ENCODE data around the gene MTMR12. TPM values are rescaled to one million over a fixed set of nuclear protein-coding genes. Genes with fewer than 3 reads are reported as not detected.
"Not testable (repeated sequence)": the region's sequence is repeated elsewhere in the genome, so short reads cannot be mapped to it uniquely, and the experiment has no call there.

The MTMR12 gene
- total RNA-seq, 1 experiment from 2014 or later, result 12.1 TPM

DNA sequence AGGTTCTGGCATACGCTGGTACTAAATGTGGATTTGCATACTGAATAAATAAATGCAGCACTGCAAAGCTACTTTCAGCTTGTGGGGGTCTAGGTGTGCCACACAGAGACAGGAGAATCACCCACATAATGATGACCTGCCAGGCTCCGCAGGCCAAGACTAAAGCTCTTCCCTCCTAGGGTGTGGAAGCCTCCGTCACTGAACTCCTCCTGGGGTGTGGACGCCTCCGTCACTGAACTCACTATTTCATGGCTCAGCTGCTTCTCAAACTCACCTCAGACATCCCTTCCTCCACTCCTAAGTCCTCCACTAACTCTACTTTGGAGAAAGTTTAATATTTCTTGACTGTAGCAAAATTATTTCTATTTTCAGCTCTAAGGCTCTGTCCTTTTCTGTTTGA, 73.4 kb downstream of the MTMR12 start:
- H3K36me3 ChIP-seq, result peaks cover 53% of the 10 kb centered on the region
- no peaks in the 10 kb centered on the region for H3K27me3 ChIP-seq
- H3K9me3 ChIP-seq, result no peaks in the 10 kb centered on the region
- DNase-seq, result no peak
- H3K4me3 ChIP-seq, result no peak overlapping the region

DNA sequence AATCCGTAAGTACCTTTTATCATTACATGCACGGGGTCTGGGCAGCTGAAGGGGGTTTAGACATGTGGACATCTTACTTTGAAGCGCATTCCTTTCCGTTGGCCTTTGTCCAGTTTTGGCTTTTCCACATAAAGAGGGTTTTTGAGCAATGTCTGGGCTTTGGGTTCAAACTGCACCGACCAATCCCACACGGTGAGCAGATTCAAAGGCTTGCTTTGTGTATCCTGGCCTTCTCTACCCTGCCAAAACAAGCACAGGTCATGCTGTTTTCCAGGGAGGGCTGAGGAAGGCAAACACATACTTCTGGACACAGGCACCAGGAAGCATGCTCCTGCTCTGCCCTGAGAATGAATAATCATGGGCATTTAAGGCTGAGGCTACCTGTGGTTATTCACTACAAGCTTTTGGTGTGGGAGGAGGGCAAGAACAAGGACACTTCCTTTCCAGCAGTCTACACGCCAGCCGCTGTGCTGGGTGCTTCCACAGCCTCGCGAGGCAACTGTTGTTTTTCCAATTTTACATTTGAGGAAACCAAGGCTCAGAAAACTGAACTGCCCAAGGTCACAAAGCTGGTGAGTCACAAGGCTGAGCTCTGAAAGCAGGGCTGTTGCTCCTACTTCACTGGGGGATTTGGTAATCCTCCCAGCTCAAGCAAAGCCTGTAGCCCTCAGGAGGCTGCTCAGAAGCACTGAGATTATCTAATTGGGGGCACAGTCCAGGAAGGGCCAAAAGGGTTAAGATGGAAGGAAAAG, 78.9 kb downstream of the MTMR12 start:
- peaks cover 48% of the 10 kb centered on the region for H3K36me3 ChIP-seq
- no peaks in the 10 kb centered on the region for H3K9me3 ChIP-seq
- no peaks in the 10 kb centered on the region for H3K27me3 ChIP-seq
- peak; percentile 17 for DNase-seq
- no peak overlapping the region for H3K4me3 ChIP-seq

DNA sequence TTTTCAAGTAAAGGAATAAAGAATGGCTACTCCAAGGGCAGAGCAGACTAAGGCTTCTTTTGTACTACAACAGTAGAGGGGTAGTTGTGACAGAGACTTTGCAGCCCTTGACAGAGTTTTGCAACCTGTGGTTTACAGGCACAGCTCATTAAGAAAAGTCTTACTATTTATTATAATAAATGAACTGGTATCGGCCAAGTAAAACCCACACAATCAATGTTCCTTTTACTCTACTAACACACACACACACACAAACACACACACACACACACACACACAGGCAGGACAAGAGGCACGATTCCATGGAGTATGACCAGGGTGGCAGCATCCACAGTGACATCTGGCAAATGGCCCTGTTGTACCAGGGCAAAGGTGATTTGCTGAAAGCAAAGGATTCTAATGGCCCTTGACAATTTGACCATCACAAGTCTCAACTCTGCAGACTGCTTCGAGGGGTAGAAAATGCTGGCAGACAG, 79.5 kb downstream of the MTMR12 start:
- Histone ChIP-seq H3K9me3 (no peaks in the 10 kb centered on the region), H3K27me3 (no peaks in the 10 kb centered on the region), H3K36me3 (peaks cover 45% of the 10 kb centered on the region), H3K4me3 (no peak overlapping the region)
- no peak for DNase-seq

DNA sequence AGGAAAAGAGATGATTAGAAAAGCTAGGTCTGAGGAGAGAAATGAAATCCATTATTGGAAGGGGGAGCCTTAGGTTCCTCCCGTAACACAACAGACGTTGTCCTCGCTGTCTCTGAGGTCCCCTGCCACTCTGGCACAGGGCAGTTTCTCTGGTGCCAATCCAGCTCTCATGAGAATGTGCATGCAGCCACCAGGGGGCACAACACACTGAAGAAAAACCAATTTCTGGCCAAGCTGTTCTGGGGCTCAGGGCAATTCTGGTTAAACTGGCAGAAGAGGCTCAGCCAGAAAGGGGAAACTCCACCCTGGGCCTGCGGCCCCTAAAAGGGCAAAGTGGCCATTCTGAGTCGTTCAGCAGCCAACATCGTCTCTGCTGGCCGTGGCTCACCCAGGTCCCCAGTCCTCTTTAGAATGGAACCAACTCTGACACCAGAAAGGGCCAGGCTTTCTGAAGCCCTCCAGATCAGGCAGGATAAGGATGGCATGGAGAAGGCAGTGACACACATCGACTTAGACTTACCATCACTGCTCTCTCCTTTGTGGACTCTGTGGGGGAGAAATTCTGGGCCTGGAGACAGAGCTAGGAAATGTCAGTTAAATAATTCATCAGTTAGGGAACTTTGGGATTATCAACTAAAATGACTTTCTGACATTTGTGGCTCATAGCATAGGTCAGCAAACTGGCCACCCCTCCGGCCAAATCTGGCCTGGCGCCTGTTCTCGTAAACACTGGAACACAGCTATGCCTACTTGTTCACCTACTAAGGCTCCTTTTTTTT, 80.1 kb downstream of the MTMR12 start:
- H3K36me3 ChIP-seq, result peaks cover 49% of the 10 kb centered on the region
- no peaks in the 10 kb centered on the region for H3K9me3 ChIP-seq
- peak; percentile 59 for DNase-seq
- H3K4me3 ChIP-seq, result no peak overlapping the region
- H3K27me3 ChIP-seq, result no peaks in the 10 kb centered on the region

DNA sequence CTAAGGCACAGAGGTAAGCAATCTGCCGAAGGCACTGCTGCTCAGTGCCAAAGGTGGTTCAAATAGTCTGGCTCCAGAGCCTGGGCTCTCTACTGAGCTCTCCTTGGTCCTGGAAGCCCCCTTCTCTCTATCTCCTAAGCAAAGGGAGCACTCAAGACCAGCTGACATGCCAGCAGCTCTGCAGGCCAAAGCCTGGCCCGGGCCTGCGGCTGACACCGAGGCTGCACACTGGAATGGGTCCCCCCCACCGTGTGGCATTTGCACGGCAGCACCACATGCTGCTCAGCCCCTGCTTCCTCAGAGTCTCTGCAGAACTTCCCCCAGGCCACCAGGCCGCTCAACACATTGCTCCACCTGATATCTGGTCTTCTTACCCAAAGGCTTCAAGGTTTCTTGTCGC, 80.8 kb downstream of the MTMR12 start:
- H3K36me3 ChIP-seq, result peaks cover 51% of the 10 kb centered on the region

DNA sequence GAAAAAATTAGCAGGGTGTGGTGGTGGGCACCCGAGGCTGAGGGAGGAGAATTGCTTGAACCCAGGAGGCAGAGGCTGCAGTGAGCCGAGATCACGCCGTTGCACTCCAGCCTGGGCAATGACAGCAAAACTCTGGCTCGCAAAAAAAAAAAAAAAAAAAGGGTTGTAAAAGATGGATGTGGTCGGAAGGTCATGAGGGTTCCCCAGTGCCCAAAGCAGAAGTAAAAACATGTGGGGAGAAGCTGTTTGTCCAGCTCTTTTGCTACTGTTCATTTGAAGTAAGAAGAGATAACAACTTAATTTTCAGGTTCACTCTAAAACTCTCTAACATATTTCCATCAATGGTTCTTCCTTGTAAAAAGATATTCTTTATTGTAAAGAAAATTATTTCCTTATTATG, 81.5 kb downstream of the MTMR12 start:
- no peak for DNase-seq
- Histone ChIP-seq H3K36me3 (peaks cover 51% of the 10 kb centered on the region), H3K9me3 (no peaks in the 10 kb centered on the region), H3K4me3 (no peak overlapping the region), H3K27me3 (no peaks in the 10 kb centered on the region)

More for the DNA sequence above, 80.8 kb downstream of the MTMR12 start:
- no peaks in the 10 kb centered on the region for H3K9me3 ChIP-seq
- DNase-seq, result no peak
- H3K4me3 ChIP-seq, result no peak overlapping the region
- H3K27me3 ChIP-seq, result no peaks in the 10 kb centered on the region

DNA sequence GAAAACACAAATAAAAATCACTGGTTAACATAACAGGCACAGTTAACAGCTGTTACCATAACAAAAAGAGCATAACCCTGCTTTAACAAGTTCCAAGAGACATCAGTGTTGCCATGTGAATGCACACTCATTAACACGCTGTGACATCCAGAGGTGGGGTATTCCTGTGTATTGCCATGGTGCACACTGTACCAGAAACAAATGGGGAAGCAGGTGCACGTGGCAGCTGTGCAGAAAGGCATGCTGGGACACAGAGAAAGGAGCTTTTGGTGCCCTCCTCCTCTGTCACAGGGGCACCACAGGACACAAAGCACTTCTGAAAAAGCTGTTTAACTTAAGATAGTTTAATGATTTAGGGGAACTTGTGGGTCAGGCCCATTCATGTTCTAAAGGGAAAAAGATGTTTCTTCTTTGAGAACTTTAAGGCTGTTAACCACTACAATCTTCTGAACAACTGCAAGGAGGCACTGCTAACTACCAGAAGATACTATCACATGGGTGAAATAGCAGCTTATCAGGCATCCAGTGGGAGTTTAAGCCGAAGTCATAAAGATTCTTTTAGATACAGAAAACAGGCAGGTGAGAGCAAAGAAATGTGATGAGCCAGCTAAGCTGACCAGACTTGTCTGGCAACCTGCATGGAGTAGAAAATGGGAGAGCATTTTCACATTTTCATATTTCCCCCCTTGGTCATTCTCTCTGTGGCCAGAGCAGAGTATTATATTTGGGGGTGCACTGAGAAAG, 82.2 kb downstream of the MTMR12 start:
- Histone ChIP-seq H3K27me3 (no peaks in the 10 kb centered on the region), H3K36me3 (peaks cover 51% of the 10 kb centered on the region), H3K9me3 (no peaks in the 10 kb centered on the region), H3K4me3 (no peak overlapping the region)
- no peak for DNase-seq

DNA sequence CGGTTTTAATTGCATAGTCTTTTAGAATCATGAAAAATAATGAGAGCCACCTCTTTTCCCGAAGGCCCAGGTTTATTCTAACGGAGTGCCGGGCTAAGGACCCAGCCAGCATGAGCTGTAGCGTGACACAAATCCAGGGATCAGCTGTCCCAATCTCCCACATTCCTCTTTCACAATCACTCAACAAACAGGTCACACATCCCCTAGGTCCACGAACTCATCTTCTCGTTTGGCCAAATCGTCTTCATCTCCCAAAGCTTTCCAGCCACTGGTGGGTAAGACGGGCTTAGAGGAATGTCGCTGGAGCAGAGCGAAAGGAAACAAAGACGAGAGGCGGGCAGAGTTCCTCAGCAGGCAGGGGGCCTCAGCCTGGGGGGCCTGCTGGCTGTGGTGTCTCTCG, 83.2 kb downstream of the MTMR12 start:
- Histone ChIP-seq H3K4me3 (no peak overlapping the region), H3K9me3 (no peaks in the 10 kb centered on the region), H3K27me3 (no peaks in the 10 kb centered on the region), H3K36me3 (peaks cover 44% of the 10 kb centered on the region)
- DNase-seq, result no peak

DNA sequence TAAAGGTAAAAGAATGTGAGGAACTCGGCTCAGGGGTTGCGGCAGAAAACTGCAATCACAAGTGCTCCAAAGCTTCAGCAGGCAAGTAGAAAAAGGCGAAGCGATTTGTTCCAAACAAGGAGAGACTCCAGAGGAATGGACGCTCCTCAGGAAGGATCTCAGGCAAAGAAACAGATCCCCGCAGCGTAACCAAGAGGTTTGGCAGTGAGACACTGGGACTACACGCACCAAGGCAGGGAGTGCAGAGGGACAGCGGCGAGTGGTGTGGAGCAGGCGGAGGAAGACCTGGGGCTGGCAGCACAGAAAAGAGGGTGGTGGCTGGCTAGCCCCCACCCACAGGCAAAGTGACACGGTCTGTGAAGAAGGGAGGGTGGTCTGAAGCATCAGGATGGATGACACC, 83.9 kb downstream of the MTMR12 start:
- Histone ChIP-seq H3K36me3 (peaks cover 40% of the 10 kb centered on the region), H3K4me3 (no peak overlapping the region), H3K27me3 (no peaks in the 10 kb centered on the region), H3K9me3 (no peaks in the 10 kb centered on the region)
- no peak for DNase-seq

DNA sequence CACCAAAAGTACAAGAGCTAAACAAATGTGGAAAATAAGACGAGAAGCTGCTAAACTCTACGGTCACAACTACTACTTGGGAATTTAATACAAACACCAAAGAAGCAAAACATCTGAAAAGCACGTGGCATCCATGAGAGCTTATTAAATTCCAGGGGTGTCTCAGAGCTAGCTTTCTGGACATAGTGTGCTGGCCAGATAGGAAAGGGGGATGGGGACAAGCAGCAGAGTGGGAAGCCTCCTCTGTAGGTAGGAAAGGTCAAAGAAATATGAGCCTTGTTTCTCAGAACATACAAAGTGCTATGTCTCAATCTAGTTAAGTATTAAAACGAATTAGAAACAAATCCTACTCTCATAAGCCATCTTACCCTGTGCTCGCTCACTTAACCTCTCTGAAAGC, 87.3 kb downstream of the MTMR12 start:
- no peak for DNase-seq
- Histone ChIP-seq H3K27me3 (no peaks in the 10 kb centered on the region), H3K36me3 (peaks cover 28% of the 10 kb centered on the region), H3K4me3 (no peak overlapping the region), H3K9me3 (no peaks in the 10 kb centered on the region)

DNA sequence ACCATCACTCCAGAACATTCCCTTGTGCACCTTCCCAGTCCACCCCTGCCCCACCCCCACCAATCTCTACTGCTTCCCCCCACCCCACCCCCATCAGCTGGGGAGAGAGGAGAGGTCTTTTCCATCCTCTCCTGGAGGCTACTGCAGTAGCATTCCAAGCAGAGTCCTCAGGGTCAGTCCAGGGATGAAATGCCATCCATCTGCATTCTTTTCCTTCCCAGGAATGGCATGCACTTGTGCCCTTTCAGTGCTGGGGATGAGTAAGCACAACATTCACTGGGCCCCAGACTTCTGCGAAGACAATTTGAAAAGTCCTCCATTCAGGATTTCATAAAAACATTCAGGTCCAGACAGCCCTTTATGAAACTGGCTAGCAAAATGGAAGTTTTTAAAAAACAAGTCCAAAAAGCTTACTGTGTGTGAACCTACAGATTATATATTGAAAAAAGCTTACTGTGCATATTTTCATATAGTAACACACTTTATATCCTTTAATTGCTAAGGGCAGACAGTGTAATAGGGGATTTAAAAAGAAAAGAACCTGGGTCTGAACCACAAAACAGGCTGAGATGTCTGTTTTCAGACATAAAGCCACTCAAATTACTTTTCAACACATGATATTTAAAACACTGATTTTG, 88.6 kb downstream of the MTMR12 start:
- peaks cover 21% of the 10 kb centered on the region for H3K36me3 ChIP-seq
- no peaks in the 10 kb centered on the region for H3K27me3 ChIP-seq
- H3K9me3 ChIP-seq, result no peaks in the 10 kb centered on the region
- no peak overlapping the region for H3K4me3 ChIP-seq
- peak; percentile 39 for DNase-seq

DNA sequence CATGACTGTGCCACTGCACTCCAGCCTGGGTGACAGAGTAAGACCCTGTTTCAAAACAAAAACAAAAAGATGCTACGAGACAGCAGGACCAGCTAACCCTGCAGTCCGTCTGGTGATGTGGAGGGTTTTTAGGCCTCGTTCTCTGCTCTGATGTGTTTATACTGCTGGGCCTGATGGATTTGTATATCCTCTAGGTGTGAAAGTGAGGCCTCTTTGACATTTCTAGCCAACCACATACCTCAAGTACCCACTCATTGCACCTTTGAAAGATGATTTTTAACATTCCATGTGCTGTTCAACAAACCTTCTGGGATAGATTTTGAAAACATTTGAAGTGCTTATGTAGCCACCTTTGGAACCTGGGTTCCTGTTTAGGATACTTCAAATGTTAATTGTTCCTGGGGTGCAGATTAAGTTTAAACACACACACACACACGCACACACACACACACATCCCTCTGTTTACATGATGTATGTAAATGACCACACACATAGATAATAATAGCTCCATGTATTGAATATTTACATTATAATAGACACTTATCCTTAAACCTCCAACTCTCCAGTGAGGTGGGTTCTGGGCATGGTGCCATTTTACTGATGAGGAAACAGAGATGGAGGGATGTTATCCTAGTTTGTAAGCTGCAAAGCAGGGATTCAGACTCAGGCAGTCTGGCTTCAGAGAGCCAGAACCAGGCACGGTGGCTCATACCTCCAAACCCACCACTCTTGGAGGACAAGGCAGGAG, 89.8 kb downstream of the MTMR12 start:
- Histone ChIP-seq H3K4me3 (no peak overlapping the region), H3K36me3 (peaks cover 13% of the 10 kb centered on the region), H3K27me3 (no peaks in the 10 kb centered on the region), H3K9me3 (no peaks in the 10 kb centered on the region)
- no peak for DNase-seq

DNA sequence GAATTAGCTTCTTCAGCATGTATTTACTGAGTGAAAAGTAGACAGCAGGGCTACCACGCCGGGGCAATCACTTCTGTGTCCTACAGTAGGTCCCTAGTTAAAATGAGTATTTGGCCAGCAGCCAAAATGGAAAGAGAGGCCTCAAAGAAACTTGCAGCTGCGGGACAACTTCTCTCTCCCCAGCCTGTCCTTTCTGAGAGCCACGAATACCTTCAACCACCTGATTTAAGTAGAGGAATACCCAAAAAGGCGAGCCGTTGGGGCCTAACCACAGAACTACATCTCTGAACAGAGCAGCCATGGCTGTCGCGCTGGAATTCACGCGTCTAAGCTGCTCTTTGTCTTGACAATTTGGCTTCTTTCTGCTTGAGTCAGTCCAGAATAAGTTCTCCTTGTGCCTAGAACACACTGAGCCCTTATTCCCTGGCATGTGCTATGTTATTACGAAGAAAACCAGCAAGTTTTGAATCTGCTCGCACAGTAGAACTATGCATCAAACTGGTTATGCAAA, 94.8 kb downstream of the MTMR12 start:
- no peaks in the 10 kb centered on the region for H3K27me3 ChIP-seq
- no peak for DNase-seq
- no peak overlapping the region for H3K4me3 ChIP-seq
- no peaks in the 10 kb centered on the region for H3K36me3 ChIP-seq
- no peaks in the 10 kb centered on the region for H3K9me3 ChIP-seq

DNA sequence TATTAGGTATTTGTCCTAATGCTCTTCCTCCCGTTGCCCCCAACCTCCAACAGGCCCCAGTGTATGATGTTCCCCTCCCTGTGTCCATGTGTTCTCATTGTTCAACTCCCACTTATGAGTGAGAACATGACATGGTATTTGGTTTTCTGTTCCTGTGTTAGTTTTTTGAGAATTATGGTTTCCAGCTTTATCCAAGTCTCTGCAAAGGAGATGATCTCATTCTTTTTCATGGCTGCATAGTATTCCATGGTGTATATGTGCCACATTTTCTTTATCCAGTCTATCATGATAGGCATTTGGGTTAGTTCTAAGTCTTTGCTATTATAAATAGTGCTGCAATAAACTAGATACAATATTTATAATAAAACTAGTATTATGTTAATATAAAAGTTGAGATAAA, 98.4 kb downstream of the MTMR12 start:
- H3K27me3 ChIP-seq, H3K9me3 ChIP-seq, DNase-seq, H3K4me3 ChIP-seq, H3K36me3 ChIP-seq: not testable (repeated sequence)

DNA sequence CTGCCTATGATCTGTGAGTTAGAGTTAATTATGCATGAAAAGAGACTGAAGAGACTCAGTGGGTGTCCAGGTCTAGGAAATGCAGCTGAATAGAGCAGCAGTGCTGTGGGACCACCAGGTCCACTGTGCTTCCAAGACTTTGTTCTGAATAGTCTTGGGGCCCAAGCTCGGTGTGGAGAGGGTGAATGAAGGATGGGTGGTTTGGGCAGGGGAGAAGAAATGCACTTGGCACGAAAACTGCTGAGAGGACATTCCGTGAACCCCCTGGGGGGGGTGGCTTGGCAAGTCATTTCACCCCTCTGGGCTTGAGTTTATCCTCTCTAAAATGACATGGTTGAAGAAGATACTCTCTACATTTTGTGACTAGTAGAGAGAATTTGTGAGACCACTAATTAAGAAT, 102.6 kb downstream of the MTMR12 start:
- H3K9me3 ChIP-seq, result no peaks in the 10 kb centered on the region
- DNase-seq, result no peak
- no peaks in the 10 kb centered on the region for H3K36me3 ChIP-seq
- no peaks in the 10 kb centered on the region for H3K27me3 ChIP-seq
- no peak overlapping the region for H3K4me3 ChIP-seq

DNA sequence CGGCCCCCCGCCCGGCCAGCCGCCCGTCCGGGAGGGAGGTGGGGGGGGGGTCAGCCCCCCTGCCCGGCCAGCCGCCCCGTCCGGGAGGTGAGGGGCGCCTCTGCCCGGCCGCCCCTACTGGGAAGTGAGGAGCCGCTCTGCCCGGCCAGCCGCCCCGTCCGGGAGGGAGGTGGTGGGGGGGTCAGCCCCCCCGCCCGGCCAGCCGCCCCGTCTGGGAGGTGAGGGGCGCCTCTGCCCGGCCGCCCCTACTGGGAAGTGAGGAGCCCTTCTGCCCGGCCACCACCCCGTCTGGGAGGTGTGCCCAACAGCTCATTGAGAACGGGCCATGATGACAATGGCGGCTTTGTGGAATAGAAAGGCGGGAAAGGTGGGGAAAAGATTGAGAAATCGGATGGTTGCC, 103.9 kb downstream of the MTMR12 start:
- not testable (repeated sequence) for H3K9me3 ChIP-seq, H3K4me3 ChIP-seq, H3K36me3 ChIP-seq, DNase-seq, H3K27me3 ChIP-seq
